Astrocyte (in vitro differentiated cells and primary cell): ENCODE measurements around the gene NPPA.

Source experiments
- EZH2 ChIP-seq: IDR thresholded peaks from 2 replicates; pipeline ENCODE4 v1.6.1; 2012; ENCODE audit warnings: mild to moderate bottlenecking, low read length, inconsistent platforms; ENCODE audit not compliant: insufficient read depth
- TF ChIP-seq, protein P1 (sequence below): IDR thresholded peaks from 2 replicates; pipeline ENCODE4 v1.5.1; 2011; ENCODE audit warnings: low read depth, mild to moderate bottlenecking, inconsistent platforms, low read length, moderate library complexity; ENCODE audit not compliant: insufficient read depth

DNA sequence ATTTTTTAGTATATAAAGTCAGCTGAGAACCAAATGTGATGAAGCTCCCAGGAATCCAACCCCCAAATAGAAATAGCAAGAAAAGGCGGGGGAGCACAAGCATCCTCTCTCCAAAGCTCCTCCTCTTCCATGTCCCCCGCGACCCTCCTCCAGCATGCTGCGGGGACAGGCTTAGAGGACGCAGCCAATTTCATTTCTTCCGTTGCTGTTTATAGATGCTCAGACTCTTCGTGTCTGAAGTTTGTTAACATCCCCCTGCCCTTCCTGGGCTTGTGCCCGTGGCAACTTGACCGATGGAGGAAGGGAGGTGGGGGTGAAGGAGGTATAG lies 754 bp upstream of the NPPA start:
- TF ChIP-seq, protein P1, sequence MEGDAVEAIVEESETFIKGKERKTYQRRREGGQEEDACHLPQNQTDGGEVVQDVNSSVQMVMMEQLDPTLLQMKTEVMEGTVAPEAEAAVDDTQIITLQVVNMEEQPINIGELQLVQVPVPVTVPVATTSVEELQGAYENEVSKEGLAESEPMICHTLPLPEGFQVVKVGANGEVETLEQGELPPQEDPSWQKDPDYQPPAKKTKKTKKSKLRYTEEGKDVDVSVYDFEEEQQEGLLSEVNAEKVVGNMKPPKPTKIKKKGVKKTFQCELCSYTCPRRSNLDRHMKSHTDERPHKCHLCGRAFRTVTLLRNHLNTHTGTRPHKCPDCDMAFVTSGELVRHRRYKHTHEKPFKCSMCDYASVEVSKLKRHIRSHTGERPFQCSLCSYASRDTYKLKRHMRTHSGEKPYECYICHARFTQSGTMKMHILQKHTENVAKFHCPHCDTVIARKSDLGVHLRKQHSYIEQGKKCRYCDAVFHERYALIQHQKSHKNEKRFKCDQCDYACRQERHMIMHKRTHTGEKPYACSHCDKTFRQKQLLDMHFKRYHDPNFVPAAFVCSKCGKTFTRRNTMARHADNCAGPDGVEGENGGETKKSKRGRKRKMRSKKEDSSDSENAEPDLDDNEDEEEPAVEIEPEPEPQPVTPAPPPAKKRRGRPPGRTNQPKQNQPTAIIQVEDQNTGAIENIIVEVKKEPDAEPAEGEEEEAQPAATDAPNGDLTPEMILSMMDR = no peak
- TF ChIP-seq EZH2 = no peak
